K562 (cell line): Measurements from ENCODE around the gene SELPLG. TPM values are rescaled to one million over a fixed set of nuclear protein-coding genes. Genes with fewer than 3 reads are reported as not detected.
A peak's percentile ranks its signal among the peaks of the same experiment; 100 is the strongest.

Experiments
- ARID2 ChIP-seq: fragments of 450-650 bp; IDR thresholded peaks from 2 replicates; pipeline ENCODE4 v1.6.1; 2017; ENCODE audit warnings: antibody characterized with exemption, mild to moderate bottlenecking
- DMBX1 ChIP-seq: fragments of 250-450 bp; sonication (Bioruptor Pico); IDR thresholded peaks from 2 replicates; pipeline ENCODE4 v1.8.0; 2022; ENCODE audit warnings: inconsistent platforms, mild to moderate bottlenecking, moderate library complexity, borderline replicate concordance
- GATAD2A ChIP-seq: fragments of 450-650 bp; IDR thresholded peaks from 2 replicates; pipeline ENCODE4 v1.6.1; 2017
- KDM1A ChIP-seq, 2 experiments: fragments of 450-650 bp; IDR thresholded peaks; 2 replicates each; pipeline ENCODE4 v1.6.1; 2016; ENCODE audit warnings: mild to moderate bottlenecking in 2 of 2
- MYNN ChIP-seq, 2 experiments: sonication (generic); formaldehyde crosslinking in 1 of 2; IDR thresholded peaks; 2 replicates each; pipeline versions ENCODE4 v1.5.0 to v1.6.1; 2016 to 2020; ENCODE audit warnings: antibody characterized with exemption in 1 of 2, missing genetic modification reagents in 1 of 2
- NFE2L1 ChIP-seq: fragments of 450-650 bp; IDR thresholded peaks from 2 replicates; pipeline ENCODE4 v1.6.1; 2016; ENCODE audit warnings: missing genetic modification characterization, low read depth, mild to moderate bottlenecking, missing compliant biosample characterization, moderate library complexity, borderline replicate concordance
- NFIC ChIP-seq: fragments of 450-650 bp; IDR thresholded peaks from 2 replicates; pipeline ENCODE4 v1.6.1; 2017; ENCODE audit warnings: mild to moderate bottlenecking, inconsistent platforms
- NR1H2 ChIP-seq: sonication (generic); formaldehyde crosslinking; IDR thresholded peaks from 2 replicates; pipeline ENCODE4 v1.4.0; 2020; ENCODE audit warnings: mild to moderate bottlenecking, missing genetic modification reagents
- NR2C1 ChIP-seq, 2 experiments: fragments of 450-650 bp; IDR thresholded peaks; 2 replicates each; pipeline ENCODE4 v1.6.1; 2017; ENCODE audit warnings: mild to moderate bottlenecking in 2 of 2, antibody characterized with exemption in 1 of 2, inconsistent platforms in 1 of 2, missing compliant biosample characterization in 1 of 2, missing genetic modification characterization in 1 of 2
- POU5F1 ChIP-seq: fragments of 150-350 bp; IDR thresholded peaks from 2 replicates; pipeline ENCODE4 v1.6.1; 2014; ENCODE audit warnings: borderline replicate concordance, low read length, low read depth, mild to moderate bottlenecking; ENCODE audit not compliant: partially characterized antibody
- RBM25 ChIP-seq: fragments of 200-400 bp; formaldehyde crosslinking; IDR thresholded peaks from 2 replicates; pipeline ENCODE4 v1.6.1; 2018; ENCODE audit warnings: low read length, low read depth, moderate library complexity; ENCODE audit not compliant: severe bottlenecking
- SMARCA5 ChIP-seq: fragments of 450-650 bp; IDR thresholded peaks from 2 replicates; pipeline ENCODE4 v1.6.1; 2016
- SOX6 ChIP-seq: fragments of 450-650 bp; IDR thresholded peaks from 2 replicates; pipeline ENCODE4 v1.6.1; 2014; ENCODE audit warnings: mild to moderate bottlenecking
- TAF15 ChIP-seq: fragments of 200-400 bp; formaldehyde crosslinking; IDR thresholded peaks from 2 replicates; pipeline ENCODE4 v1.6.1; 2017; ENCODE audit warnings: mild to moderate bottlenecking, low read depth, low read length, moderate library complexity
- TBP ChIP-seq: optimal IDR thresholded peaks from 2 replicates; pipeline ENCODE3; 2011; ENCODE audit warnings: low read depth, low read length, improper control_type of control experiment
- TOE1 ChIP-seq, 2 experiments: fragments of 450-650 bp in 1 of 2; sonication (generic) in 1 of 2; formaldehyde crosslinking in 1 of 2; IDR thresholded peaks; 2 replicates each; pipeline versions ENCODE4 v1.7.1 to v1.8.0; 2016 to 2022; ENCODE audit warnings: borderline replicate concordance in 2 of 2, mild to moderate bottlenecking in 2 of 2, antibody characterized with exemption in 1 of 2, inconsistent platforms in 1 of 2, low read depth in 1 of 2, missing genetic modification reagents in 1 of 2, moderate library complexity in 1 of 2
- TSC22D4 ChIP-seq: fragments of 450-650 bp; IDR thresholded peaks from 2 replicates; pipeline ENCODE4 v1.6.1; 2016; ENCODE audit warnings: missing genetic modification characterization, missing biosample characterization, control low read depth
- U2AF2 ChIP-seq: fragments of 200-400 bp; formaldehyde crosslinking; optimal IDR thresholded peaks from 2 replicates; pipeline ENCODE3; 2017; ENCODE audit warnings: low read depth, mild to moderate bottlenecking, low read length
- ZNF280B ChIP-seq: fragments of 250-450 bp; sonication (Bioruptor Pico); IDR thresholded peaks from 2 replicates; pipeline ENCODE4 v1.5.1; 2021; ENCODE audit warnings: mild to moderate bottlenecking
- polyA plus RNA-seq, 8 experiments: library from polyadenylated mRNA; depleted of rRNA in 4 of 8; stranded (reverse) in 5 of 8; unstranded in 3 of 8; fragments of >200 nt; fragmentation: Nextera tagmentation in 2 of 8; fragmentation: Illumina TruSeq in 1 of 8; extraction: Ambion mirVana in 2 of 8; extraction: Trizol in 1 of 8; gene quantifications; 2 replicates each; pipeline versions ENCODE4 v1.2.1 to v1.2.3, GENCODE V29; 2011 to 2014; ENCODE audit warnings: inconsistent platforms in 1 of 8, missing spikeins in 1 of 8
- total RNA-seq, 7 experiments: library from RNA; depleted of rRNA in 6 of 7; stranded (reverse); fragments of >200 nt in 6 of 7; fragmentation: Illumina TruSeq in 2 of 7; extraction: Trizol in 2 of 7; gene quantifications; 2 replicates each; pipeline versions ENCODE4 v1.2.1 to v1.2.3, GENCODE V29; 2011 to 2021; ENCODE audit warnings: low replicate concordance in 1 of 7
- TF ChIP-seq, protein P1 (sequence below): sonication (generic); formaldehyde crosslinking; IDR thresholded peaks from 2 replicates; pipeline ENCODE4 v1.8.0; 2022; ENCODE audit warnings: mild to moderate bottlenecking, missing genetic modification reagents
- TF ChIP-seq, protein P2 (sequence below), 2 experiments: IDR thresholded peaks; 2 replicates each; pipeline ENCODE4 v1.6.1; 2011; ENCODE audit warnings: borderline replicate concordance in 1 of 2, control low read depth in 1 of 2, low read depth in 1 of 2, low read length in 1 of 2, mild to moderate bottlenecking in 1 of 2, mixed read lengths in 1 of 2, moderate library complexity in 1 of 2; ENCODE audit not compliant: insufficient read depth in 1 of 2, insufficient read length in 1 of 2, poor library complexity in 1 of 2, severe bottlenecking in 1 of 2; ENCODE audit errors: extremely low read depth in 1 of 2

SELPLG gene
- total and polyA plus RNA-seq, 9 of the 15 experiments (the other 6 are each of a cell fraction or from before 2014, with no cell fraction given): 0.22 to 10.2 (median 1.7) TPM

DNA sequence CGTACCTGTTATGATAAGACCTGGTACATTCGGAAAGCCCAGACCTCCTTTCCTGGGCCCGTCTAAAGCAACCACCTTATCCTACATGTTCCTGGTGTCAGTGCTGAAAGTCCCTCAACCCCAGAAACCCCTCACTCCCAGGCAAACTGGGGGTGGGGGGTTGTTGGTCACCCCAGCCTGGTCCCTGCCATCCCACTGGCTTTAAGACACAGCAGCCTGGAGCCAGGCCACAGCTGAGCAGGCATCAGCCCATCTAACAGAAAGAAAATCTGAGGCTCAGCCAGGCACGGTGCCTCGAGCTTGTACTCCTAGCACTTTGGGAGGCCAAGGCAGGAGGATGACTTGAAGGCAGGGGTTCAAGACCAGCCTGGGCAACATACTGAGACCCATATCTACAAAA, 4.5 kb downstream of the SELPLG start (continued):
- TF ChIP-seq NFE2L1 (tag): no peak
- TF ChIP-seq ZNF280B: no peak
- no peak for TF ChIP-seq TSC22D4 (tag)
- TF ChIP-seq U2AF2: no peak
- no peak for TF ChIP-seq SOX6
- TF ChIP-seq, protein P1, sequence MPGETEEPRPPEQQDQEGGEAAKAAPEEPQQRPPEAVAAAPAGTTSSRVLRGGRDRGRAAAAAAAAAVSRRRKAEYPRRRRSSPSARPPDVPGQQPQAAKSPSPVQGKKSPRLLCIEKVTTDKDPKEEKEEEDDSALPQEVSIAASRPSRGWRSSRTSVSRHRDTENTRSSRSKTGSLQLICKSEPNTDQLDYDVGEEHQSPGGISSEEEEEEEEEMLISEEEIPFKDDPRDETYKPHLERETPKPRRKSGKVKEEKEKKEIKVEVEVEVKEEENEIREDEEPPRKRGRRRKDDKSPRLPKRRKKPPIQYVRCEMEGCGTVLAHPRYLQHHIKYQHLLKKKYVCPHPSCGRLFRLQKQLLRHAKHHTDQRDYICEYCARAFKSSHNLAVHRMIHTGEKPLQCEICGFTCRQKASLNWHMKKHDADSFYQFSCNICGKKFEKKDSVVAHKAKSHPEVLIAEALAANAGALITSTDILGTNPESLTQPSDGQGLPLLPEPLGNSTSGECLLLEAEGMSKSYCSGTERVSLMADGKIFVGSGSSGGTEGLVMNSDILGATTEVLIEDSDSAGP (CRISPR knock-in tag): no peak
- TF ChIP-seq DMBX1 (CRISPR knock-in tag): peak; percentile 30; the same call in 1 of the 2 replicates
- 0 out of 2 replicates have a peak, but pooled peaks have one; percentile 5 for TF ChIP-seq GATAD2A
- peak; percentile 88 for TF ChIP-seq SMARCA5
- no peak for TF ChIP-seq POU5F1
- no peak for TF ChIP-seq NR2C1 (IDR thresholded peaks at IDR 0.05)
- 0 out of 2 replicates have a peak, but pooled peaks have one; percentile 15 for TF ChIP-seq NR2C1 (tag; IDR thresholded peaks at IDR 0.05)
- TF ChIP-seq, protein P2, sequence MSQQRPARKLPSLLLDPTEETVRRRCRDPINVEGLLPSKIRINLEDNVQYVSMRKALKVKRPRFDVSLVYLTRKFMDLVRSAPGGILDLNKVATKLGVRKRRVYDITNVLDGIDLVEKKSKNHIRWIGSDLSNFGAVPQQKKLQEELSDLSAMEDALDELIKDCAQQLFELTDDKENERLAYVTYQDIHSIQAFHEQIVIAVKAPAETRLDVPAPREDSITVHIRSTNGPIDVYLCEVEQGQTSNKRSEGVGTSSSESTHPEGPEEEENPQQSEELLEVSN (IDR thresholded peaks at IDR 0.05; ENCODE audit: borderline replicate concordance in 1 of 2, extremely low read depth in 1 of 2, insufficient read depth in 1 of 2, insufficient read length in 1 of 2, low read depth in 1 of 2, low read length in 1 of 2, poor library complexity in 1 of 2, severe bottlenecking in 1 of 2): no peak
- TF ChIP-seq ARID2: no peak
- TF ChIP-seq TAF15: no peak
- TF ChIP-seq NFIC: no peak
- TF ChIP-seq TOE1 (IDR thresholded peaks at IDR 0.05; ENCODE audit: borderline replicate concordance): no peak
- 0 out of 2 replicates have a peak, but pooled peaks have one; percentile 25 for TF ChIP-seq TOE1 (CRISPR knock-in tag; IDR thresholded peaks at IDR 0.05; ENCODE audit: borderline replicate concordance, low read depth)
- peak; percentile 39 to 72; a peak in 3 of 4 replicates for TF ChIP-seq KDM1A (IDR thresholded peaks at IDR 0.05)
- no peak for TF ChIP-seq NR1H2
- no peak for TF ChIP-seq TBP
- no peak for TF ChIP-seq MYNN (IDR thresholded peaks at IDR 0.05)
- TF ChIP-seq MYNN (CRISPR knock-in tag; IDR thresholded peaks at IDR 0.05): no peak
- TF ChIP-seq RBM25: peak; percentile 7
